H1 (cell line): ENCODE data around the gene DAZAP1. TPM values are rescaled to one million over a fixed set of nuclear protein-coding genes. Genes with fewer than 3 reads are reported as not detected.

Source experiments
- BCL11A ChIP-seq, 2 experiments: IDR thresholded peaks; one replicate each; pipeline ENCODE4 v1.6.1; 2011; ENCODE audit warnings: low read depth in 2 of 2, low read length in 2 of 2, mild to moderate bottlenecking in 2 of 2
- POLR2A ChIP-seq, 2 experiments: IDR thresholded peaks; 1 replicate in 1 of 2; 2 replicates in 1 of 2; pipeline ENCODE4 v1.6.1; 2011; ENCODE audit warnings: low read depth in 2 of 2, low read length in 2 of 2, mild to moderate bottlenecking in 2 of 2; ENCODE audit errors: control extremely low read depth in 1 of 2
- POLR2AphosphoS5 ChIP-seq: IDR thresholded peaks from 2 replicates; pipeline ENCODE4 v1.6.1; 2011; ENCODE audit warnings: low read depth, low read length
- RFX5 ChIP-seq: IDR thresholded peaks from 2 replicates; pipeline ENCODE4 v1.6.1; 2011; ENCODE audit warnings: low read depth, low read length, improper control_type of control experiment, borderline replicate concordance
- polyA plus RNA-seq, 7 experiments: library from polyadenylated mRNA; depleted of rRNA in 3 of 7; stranded (reverse) in 5 of 7; unstranded in 2 of 7; fragments of >200 nt in 5 of 7; fragments of 200-250 nt in 2 of 7; gene quantifications; 1 replicate in 5 of 7; 2 replicates in 1 of 7; 4 replicates in 1 of 7; pipeline versions ENCODE4 v1.2.1 to v1.2.3, GENCODE V29; 2011 to 2013; ENCODE audit warnings: missing spikeins in 2 of 7, mixed read lengths in 2 of 7
- total RNA-seq: library from RNA; stranded (reverse); fragmentation: NEBNext Ultra II Directional; extraction: Animal tissue kit (Norgen Biotek cat#: 25700); gene quantifications from 2 replicates; pipeline ENCODE4 v1.2.1, GENCODE V29; 2021
- TF ChIP-seq, protein P1 (sequence below): fragments of 300-600 bp; sonication (generic); IDR thresholded peaks from 2 replicates; pipeline ENCODE4 v1.7.1; 2012; ENCODE audit warnings: low read length, moderate library complexity, mild to moderate bottlenecking, inconsistent platforms; ENCODE audit not compliant: insufficient replicate concordance

The DAZAP1 gene
- total and polyA plus RNA-seq, 2 of the 8 experiments (the other 6 are each of a cell fraction or from before 2014, with no cell fraction given), result 79.6 to 341 TPM

DNA sequence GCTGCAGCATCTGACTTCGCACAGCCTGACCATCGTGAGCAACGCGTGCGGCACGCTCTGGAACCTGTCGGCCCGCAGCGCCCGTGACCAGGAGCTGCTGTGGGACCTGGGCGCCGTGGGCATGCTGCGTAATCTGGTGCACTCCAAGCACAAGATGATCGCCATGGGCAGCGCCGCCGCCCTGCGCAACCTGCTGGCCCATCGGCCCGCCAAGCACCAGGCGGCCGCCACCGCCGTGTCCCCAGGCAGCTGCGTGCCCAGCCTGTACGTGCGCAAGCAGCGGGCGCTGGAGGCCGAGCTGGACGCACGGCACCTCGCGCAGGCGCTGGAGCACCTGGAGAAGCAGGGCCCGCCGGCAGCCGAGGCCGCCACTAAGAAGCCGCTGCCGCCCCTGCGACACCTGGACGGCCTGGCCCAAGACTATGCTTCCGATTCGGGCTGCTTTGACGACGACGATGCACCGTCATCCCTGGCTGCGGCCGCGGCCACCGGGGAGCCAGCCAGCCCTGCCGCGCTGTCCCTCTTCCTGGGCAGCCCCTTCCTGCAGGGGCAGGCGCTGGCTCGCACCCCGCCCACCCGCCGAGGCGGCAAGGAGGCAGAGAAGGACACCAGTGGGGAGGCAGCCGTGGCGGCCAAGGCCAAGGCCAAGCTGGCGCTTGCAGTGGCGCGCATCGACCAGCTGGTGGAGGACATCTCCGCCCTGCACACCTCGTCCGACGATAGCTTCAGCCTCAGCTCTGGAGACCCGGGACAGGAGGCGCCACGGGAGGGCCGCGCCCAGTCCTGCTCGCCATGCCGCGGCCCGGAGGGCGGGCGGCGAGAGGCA, 58.0 kb downstream of the DAZAP1 start (continued):
- TF ChIP-seq, protein P1, sequence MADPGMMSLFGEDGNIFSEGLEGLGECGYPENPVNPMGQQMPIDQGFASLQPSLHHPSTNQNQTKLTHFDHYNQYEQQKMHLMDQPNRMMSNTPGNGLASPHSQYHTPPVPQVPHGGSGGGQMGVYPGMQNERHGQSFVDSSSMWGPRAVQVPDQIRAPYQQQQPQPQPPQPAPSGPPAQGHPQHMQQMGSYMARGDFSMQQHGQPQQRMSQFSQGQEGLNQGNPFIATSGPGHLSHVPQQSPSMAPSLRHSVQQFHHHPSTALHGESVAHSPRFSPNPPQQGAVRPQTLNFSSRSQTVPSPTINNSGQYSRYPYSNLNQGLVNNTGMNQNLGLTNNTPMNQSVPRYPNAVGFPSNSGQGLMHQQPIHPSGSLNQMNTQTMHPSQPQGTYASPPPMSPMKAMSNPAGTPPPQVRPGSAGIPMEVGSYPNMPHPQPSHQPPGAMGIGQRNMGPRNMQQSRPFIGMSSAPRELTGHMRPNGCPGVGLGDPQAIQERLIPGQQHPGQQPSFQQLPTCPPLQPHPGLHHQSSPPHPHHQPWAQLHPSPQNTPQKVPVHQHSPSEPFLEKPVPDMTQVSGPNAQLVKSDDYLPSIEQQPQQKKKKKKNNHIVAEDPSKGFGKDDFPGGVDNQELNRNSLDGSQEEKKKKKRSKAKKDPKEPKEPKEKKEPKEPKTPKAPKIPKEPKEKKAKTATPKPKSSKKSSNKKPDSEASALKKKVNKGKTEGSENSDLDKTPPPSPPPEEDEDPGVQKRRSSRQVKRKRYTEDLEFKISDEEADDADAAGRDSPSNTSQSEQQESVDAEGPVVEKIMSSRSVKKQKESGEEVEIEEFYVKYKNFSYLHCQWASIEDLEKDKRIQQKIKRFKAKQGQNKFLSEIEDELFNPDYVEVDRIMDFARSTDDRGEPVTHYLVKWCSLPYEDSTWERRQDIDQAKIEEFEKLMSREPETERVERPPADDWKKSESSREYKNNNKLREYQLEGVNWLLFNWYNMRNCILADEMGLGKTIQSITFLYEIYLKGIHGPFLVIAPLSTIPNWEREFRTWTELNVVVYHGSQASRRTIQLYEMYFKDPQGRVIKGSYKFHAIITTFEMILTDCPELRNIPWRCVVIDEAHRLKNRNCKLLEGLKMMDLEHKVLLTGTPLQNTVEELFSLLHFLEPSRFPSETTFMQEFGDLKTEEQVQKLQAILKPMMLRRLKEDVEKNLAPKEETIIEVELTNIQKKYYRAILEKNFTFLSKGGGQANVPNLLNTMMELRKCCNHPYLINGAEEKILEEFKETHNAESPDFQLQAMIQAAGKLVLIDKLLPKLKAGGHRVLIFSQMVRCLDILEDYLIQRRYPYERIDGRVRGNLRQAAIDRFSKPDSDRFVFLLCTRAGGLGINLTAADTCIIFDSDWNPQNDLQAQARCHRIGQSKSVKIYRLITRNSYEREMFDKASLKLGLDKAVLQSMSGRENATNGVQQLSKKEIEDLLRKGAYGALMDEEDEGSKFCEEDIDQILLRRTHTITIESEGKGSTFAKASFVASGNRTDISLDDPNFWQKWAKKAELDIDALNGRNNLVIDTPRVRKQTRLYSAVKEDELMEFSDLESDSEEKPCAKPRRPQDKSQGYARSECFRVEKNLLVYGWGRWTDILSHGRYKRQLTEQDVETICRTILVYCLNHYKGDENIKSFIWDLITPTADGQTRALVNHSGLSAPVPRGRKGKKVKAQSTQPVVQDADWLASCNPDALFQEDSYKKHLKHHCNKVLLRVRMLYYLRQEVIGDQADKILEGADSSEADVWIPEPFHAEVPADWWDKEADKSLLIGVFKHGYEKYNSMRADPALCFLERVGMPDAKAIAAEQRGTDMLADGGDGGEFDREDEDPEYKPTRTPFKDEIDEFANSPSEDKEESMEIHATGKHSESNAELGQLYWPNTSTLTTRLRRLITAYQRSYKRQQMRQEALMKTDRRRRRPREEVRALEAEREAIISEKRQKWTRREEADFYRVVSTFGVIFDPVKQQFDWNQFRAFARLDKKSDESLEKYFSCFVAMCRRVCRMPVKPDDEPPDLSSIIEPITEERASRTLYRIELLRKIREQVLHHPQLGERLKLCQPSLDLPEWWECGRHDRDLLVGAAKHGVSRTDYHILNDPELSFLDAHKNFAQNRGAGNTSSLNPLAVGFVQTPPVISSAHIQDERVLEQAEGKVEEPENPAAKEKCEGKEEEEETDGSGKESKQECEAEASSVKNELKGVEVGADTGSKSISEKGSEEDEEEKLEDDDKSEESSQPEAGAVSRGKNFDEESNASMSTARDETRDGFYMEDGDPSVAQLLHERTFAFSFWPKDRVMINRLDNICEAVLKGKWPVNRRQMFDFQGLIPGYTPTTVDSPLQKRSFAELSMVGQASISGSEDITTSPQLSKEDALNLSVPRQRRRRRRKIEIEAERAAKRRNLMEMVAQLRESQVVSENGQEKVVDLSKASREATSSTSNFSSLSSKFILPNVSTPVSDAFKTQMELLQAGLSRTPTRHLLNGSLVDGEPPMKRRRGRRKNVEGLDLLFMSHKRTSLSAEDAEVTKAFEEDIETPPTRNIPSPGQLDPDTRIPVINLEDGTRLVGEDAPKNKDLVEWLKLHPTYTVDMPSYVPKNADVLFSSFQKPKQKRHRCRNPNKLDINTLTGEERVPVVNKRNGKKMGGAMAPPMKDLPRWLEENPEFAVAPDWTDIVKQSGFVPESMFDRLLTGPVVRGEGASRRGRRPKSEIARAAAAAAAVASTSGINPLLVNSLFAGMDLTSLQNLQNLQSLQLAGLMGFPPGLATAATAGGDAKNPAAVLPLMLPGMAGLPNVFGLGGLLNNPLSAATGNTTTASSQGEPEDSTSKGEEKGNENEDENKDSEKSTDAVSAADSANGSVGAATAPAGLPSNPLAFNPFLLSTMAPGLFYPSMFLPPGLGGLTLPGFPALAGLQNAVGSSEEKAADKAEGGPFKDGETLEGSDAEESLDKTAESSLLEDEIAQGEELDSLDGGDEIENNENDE, result no peak
- TF ChIP-seq BCL11A (IDR thresholded peaks at IDR 0.05; ENCODE audit: low read depth in 2 of 2, low read length in 2 of 2) (no peak), POLR2A (IDR thresholded peaks at IDR 0.05; ENCODE audit: control extremely low read depth in 1 of 2, low read depth in 2 of 2, low read length in 2 of 2) (no peak), RFX5 (no peak), POLR2AphosphoS5 (no peak)
